ENCODE measurements around the gene PLET1. TPM values are rescaled to one million over a fixed set of nuclear protein-coding genes. Genes with fewer than 3 reads are reported as not detected.

PLET1 gene
- total RNA-seq, 1 experiment from 2014 or later = not detected

DNA sequence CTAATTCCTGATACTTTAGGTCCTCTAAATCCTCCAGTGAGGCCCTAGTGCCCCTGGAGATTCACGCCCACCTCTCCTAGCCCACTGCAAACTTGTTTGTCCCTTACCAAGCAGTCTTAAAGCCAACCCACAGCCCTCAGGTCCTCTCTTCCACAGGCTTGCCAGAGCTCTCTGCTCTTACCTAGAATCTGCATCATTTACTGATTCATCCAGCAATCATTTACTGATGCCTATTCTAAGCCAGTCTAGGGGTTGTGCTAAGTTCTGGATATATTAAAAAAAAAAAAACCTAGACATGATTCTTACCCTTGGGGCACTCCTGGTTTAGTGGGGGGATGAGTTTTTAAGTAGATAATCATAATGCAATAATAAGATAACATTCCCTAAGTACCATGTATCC is 43.0 kb upstream of the PLET1 start:
- H3K4me1 ChIP-seq (ENCODE audit: control insufficient read depth in 1 of 2, insufficient read depth in 2 of 2, low read length in 2 of 2) = peaks cover 7 to 8% of the 10 kb centered on the region in 2 experiments
- RAD21 ChIA-PET (ENCODE audit: low non-redundant PET in 1 of 2, low total read pairs in 2 of 2, uncharacterized antibody in 2 of 2, unreplicated experiment in 2 of 2) = no interaction called here
- no peak overlapping the region for H2AFZ ChIP-seq (ENCODE audit: low read depth, low read length, poor library complexity, severe bottlenecking)
- H4K20me1 ChIP-seq (ENCODE audit: insufficient read depth) = no peaks in the 10 kb centered on the region
- no peak overlapping the region for H3K4me2 ChIP-seq (ENCODE audit: low read length)
- no peak overlapping the region for H3K9ac ChIP-seq (ENCODE audit: low read length)
- CTCF ChIA-PET = no interaction called here
- TF ChIP-seq ZBTB33 (IDR thresholded peaks at IDR 0.05; ENCODE audit: extremely low read depth, insufficient replicate concordance, low read length) (no peak), ATF3 (IDR thresholded peaks at IDR 0.05) (no peak), EZH2phosphoT487 (IDR thresholded peaks at IDR 0.05; ENCODE audit: borderline replicate concordance) (no peak), POLR2A (IDR thresholded peaks at IDR 0.05; ENCODE audit: borderline replicate concordance, extremely low read depth, insufficient read depth, insufficient read length) (no peak), CBX3 (IDR thresholded peaks at IDR 0.05; ENCODE audit: low read depth) (no peak), YY1 (IDR thresholded peaks at IDR 0.05; ENCODE audit: extremely low read depth, insufficient replicate concordance, low read depth, low read length) (no peak), SRF (IDR thresholded peaks at IDR 0.05; ENCODE audit: low read depth) (no peak), ZFX (IDR thresholded peaks at IDR 0.05) (no peak), JUND (IDR thresholded peaks at IDR 0.05) (no peak), CEBPB (IDR thresholded peaks at IDR 0.05; ENCODE audit: low read depth) (no peak), EZH2 (IDR thresholded peaks at IDR 0.05) (no peak), ELF1 (IDR thresholded peaks at IDR 0.05; ENCODE audit: borderline replicate concordance, low read depth) (no peak), CTCF (IDR thresholded peaks at IDR 0.05 in 2 of 3, conservative IDR thresholded peaks at IDR 0.05 in 1 of 3; ENCODE audit: borderline replicate concordance in 1 of 3, insufficient read depth in 1 of 3, low read depth in 2 of 3, low read length in 2 of 3) (no peak), MAX (IDR thresholded peaks at IDR 0.05) (no peak), ZNF274 (IDR thresholded peaks at IDR 0.05; ENCODE audit: low read depth, low read length) (no peak), RAD21 (IDR thresholded peaks at IDR 0.05; ENCODE audit: low read depth) (no peak), POLR2AphosphoS5 (IDR thresholded peaks at IDR 0.05; ENCODE audit: low read depth, low read length) (no peak), TCF7L2 (IDR thresholded peaks at IDR 0.05; ENCODE audit: borderline replicate concordance, extremely low read depth, insufficient read depth, insufficient read length) (no peak)
- TF ChIP-seq, protein P1, sequence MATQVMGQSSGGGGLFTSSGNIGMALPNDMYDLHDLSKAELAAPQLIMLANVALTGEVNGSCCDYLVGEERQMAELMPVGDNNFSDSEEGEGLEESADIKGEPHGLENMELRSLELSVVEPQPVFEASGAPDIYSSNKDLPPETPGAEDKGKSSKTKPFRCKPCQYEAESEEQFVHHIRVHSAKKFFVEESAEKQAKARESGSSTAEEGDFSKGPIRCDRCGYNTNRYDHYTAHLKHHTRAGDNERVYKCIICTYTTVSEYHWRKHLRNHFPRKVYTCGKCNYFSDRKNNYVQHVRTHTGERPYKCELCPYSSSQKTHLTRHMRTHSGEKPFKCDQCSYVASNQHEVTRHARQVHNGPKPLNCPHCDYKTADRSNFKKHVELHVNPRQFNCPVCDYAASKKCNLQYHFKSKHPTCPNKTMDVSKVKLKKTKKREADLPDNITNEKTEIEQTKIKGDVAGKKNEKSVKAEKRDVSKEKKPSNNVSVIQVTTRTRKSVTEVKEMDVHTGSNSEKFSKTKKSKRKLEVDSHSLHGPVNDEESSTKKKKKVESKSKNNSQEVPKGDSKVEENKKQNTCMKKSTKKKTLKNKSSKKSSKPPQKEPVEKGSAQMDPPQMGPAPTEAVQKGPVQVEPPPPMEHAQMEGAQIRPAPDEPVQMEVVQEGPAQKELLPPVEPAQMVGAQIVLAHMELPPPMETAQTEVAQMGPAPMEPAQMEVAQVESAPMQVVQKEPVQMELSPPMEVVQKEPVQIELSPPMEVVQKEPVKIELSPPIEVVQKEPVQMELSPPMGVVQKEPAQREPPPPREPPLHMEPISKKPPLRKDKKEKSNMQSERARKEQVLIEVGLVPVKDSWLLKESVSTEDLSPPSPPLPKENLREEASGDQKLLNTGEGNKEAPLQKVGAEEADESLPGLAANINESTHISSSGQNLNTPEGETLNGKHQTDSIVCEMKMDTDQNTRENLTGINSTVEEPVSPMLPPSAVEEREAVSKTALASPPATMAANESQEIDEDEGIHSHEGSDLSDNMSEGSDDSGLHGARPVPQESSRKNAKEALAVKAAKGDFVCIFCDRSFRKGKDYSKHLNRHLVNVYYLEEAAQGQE (IDR thresholded peaks at IDR 0.05; ENCODE audit: low read depth) = no peak
- intact Hi-C loops (cut with micrococcal nuclease) = no loop called here
- 0 out of 4 replicates have a peak, but pooled peaks cover 0 to under 1% of the 10 kb centered on the region in 2 experiments for H3K9me3 ChIP-seq (ENCODE audit: control insufficient read depth in 1 of 2, insufficient read depth in 1 of 2, low read depth in 1 of 2, low read length in 2 of 2)
- POLR2A ChIA-PET = no interaction called here
- no peak overlapping the region for H3K27ac ChIP-seq (ENCODE audit: low read depth, low read length)
- H3K9me2 ChIP-seq (ENCODE audit: insufficient read depth) = no peaks in the 10 kb centered on the region
- H3K27me3 ChIP-seq (ENCODE audit: insufficient read depth, low read length) = no peaks in the 10 kb centered on the region
- BruUV-seq (replicated peaks) = no TSS peak
- DNase-seq (ENCODE audit: low read depth, low spot score) (no peak), ATAC-seq (no peak)
- no peaks in the 10 kb centered on the region for H3K36me3 ChIP-seq (ENCODE audit: control insufficient read depth in 1 of 2, insufficient read depth in 2 of 2, low read length in 2 of 2)
- no peaks in the 10 kb centered on the region for H3K79me2 ChIP-seq (ENCODE audit: insufficient read depth, low read length)
- no peak overlapping the region for H3K4me3 ChIP-seq (replicated peaks in 1 of 2; ENCODE audit: low read depth in 1 of 2, low read length in 2 of 2)

Measured in HCT116 (cell line).